Right lung (tissue), 5 donors: ENCODE measurements around the gene NUDT3. TPM values are rescaled to one million over a fixed set of nuclear protein-coding genes. Genes with fewer than 3 reads are reported as not detected.
A peak's percentile ranks its signal among the peaks of the same experiment; 100 is the strongest.
"Not testable (repeated sequence)": the region's sequence is repeated elsewhere in the genome, so short reads cannot be mapped to it uniquely, and the experiment has no call there.

Experiments used
- DNase-seq, 2 donors: peaks; one replicate each; pipeline ENCODE4 v3.0.0-alpha.2; 2013
- polyA plus RNA-seq, 5 donors: library from polyadenylated mRNA; unstranded; fragments of 120-200 nt; gene quantifications; one replicate each; pipeline versions ENCODE4 v1.2.1 to v1.2.3, GENCODE V29; 2013; ENCODE audit warnings: inconsistent platforms in 1 of 5, low replicate concordance in 1 of 5; ENCODE audit not compliant: insufficient read length in 5 of 5, insufficient read depth in 1 of 5

Gene NUDT3
- polyA plus RNA-seq, 5 donors: 10.6 to 16.3 (median 15.0) TPM

DNA sequence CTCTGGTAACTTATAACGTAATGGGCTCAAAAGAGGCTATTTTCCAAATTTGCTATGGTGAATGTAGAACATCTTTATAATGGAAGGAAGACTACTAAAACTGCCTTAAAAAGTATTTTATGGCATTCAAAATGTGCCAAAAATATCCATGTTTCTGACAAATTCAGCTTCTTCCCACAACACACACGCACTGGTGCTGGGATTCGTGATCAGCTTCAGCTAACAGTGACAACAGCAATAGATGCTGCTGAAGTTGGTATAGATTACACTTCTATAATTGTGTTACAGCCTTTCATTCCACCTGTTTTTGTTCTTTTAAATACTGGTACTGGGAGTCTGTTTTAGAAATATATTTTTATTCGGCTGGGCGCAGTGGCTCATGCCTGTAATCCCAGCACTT lies 19.0 kb downstream of the NUDT3 start:
- no peak for DNase-seq

DNA sequence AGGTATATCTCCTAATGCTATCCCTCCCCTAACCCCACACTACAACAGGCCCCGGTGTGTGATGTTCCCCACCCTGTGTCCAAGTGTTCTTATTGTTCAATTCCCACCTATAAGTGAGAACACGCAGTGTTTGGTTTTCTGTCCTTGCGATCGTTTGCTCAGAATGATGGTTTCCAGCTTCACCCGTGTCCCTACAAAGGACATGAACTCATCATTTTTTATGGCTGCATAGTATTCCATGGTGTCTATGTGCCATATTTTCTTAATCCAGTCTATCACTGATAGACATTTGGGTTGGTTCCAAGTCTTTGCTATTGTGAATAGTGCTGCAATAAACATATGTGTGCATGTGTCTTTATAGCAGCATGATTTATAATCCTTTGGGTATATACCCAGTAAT lies 20.6 kb downstream of the NUDT3 start:
- not testable (repeated sequence) for DNase-seq

DNA sequence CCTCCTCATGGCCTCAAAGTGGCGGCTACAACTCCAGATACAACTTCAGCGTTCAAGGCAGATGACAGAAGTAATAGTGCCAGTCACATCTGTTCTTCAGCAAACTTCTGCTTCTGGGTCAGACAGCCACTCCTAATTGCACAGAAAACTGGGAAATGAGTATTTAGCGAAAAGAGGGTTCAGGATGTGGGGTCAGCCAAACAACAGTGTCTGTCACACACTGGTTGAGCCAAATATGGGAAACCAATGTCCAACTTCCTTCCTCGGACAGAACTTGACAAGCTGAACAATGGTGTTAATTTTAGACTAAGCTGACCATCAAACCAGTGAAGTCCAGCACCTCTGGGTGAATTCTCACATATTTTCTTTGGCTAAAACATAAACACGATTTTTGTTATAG lies 22.1 kb downstream of the NUDT3 start:
- no peak for DNase-seq

DNA sequence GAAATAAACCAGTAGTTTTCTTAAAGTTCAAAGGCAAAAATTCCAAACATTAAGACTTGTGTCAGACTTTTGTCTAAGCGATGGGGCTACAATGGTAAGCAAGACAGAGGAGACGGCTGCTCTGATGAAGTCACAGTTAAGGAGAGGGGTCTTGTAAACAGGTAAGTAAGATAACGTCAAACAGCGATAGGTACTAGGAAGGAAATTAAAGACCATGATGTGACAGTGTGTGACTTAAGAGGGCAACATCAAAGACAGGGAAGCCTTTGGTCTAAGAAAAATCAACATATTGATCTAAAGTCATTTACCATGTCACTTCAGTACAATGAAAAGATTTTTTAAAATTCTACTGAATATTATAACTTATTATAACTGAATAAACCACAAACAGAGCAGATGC lies 23.1 kb downstream of the NUDT3 start:
- no peak for DNase-seq

DNA sequence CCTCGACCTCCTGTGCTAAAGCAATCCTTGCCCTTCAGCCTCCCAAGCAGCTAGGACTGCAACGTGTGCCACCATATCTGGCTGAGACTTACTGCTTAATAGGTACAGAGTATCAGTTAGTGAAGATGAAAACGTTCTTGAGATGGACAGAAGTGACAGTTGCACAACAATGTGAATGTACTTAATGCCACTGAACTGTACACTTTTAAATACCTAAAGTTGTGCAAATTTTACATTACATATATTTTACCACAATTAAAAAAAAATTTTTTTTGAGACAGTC lies 25.9 kb downstream of the NUDT3 start:
- no peak for DNase-seq

DNA sequence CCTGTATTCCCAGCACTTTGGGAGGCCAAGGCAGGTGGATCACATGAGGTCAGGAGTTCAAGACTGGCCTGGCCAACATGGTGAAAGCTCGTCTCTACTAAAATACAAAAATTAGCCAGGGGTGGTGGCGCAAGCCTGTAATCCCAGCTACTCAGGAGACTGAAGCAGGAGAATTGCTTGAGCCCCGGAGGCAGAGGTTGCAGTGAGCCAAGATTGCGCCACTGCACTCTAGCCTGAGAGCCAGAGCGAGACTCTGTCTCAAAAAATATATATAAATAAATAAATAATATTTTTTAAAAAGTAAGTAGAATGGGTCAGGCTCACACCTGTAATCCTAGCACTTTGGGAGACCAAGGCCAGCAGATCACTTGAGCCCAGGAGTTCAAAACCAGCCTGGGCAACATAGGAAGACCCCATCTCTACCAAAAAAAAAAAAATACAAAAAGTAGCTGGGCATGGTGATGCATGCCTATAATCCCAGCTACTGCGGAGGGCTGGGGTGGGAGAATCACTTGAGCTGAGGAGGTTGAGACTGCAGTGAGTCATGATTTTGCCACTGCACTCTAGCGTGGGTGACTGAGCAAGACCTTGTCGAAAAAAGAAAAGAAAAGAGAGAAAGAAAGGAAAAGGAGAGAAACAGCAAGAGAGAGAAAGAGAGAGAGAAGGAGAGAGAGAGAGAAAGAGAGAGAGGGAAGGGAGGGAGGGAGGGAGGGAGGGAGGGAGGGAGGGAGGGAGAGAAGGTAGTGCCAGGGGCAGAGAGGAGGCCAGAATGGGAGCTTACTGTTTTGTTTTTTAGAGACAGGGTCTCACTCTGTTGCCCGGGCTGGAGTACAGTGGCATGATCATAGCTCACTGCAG lies 26.5 kb downstream of the NUDT3 start:
- not testable (repeated sequence) for DNase-seq

DNA sequence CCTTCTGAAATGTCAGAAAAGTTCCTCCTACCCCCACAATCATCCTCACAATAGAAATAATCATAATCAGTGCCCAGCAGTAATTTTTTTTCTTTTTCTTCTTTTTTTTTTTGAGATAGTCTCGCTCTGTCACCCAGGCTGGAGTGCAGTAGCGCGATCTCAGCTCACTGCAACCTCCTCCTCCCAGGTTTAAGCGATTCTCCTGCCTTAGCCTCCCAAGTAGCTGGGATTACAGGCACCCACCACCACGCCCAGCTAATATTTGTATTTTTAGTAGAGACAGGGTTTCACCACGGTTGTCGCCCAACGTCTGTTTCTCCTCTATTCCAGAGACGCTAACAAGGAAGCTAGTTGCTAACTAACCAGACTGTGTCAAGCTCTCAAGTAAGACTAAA lies 28.8 kb downstream of the NUDT3 start:
- DNase-seq: not testable (repeated sequence)

DNA sequence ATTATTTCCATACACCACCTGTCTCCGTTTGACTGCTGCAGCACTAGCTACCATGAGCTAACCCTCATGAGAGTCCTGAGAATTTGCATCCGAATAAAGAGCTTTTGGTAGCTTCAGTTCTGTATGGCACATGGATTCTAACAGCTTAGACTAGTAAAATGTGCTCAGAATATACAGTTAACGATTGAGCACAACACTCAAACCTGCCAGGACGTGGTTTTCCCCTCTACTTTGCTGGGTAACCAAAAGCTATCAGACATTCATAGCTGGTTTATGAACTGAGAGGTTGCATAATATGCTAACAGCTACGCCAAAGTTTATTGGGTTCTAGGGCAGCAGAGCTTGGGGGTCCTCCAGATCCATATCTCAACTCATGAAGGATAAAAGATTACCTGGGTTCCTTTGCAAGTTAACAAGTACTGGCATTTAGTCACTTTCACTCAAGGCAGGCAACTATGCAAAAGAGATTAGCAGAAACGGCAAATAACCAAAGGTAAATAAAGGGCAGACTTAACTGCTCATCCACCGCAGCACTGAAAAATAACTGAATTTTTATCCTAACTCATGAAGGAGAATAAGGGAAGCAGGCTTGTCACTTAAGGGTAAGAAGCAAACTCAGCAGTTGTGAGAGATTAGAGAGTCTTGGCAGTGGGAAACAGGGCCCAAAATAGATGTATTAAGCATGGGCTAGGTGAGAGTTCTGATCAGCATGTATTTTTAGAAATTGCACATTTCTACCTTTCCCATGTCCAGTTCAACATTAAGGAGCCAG lies 29.4 kb downstream of the NUDT3 start:
- no peak for DNase-seq

DNA sequence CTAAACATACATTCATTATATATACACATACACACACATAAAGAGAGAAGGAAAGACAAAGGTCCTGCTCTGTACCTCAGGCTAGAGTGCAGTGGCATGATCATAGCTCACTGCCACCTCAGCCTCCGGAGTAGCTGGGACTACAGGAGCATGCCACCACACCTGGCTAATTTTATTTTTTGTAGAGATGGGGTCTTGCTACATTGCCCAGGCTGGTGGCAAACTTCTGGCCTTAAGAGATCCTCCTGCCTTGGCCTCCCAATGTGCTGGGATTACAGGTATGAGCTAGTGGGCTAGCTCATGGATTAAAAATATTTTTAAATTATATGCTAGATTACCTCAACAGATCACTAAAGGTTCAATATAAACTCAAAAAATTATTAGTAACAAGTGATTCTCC lies 30.3 kb downstream of the NUDT3 start:
- DNase-seq: no peak

DNA sequence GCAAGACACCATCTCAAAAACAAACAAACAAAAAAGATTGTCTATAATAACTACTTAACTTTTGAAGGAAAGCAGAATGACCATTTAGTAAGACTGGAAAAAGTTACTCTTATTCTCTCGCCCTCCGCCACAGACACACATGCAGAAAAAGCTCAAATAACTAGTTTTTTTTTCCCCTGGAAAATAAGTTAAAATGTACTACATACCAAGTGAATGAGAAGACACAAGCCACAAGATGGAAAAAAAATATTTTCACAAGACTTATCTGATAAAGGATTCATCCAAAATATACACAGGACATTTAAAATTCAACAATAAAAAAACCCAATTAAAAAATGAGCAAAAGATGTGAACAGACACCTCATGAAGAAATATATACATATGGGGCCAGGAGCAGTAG lies 31.9 kb downstream of the NUDT3 start:
- no peak for DNase-seq

DNA sequence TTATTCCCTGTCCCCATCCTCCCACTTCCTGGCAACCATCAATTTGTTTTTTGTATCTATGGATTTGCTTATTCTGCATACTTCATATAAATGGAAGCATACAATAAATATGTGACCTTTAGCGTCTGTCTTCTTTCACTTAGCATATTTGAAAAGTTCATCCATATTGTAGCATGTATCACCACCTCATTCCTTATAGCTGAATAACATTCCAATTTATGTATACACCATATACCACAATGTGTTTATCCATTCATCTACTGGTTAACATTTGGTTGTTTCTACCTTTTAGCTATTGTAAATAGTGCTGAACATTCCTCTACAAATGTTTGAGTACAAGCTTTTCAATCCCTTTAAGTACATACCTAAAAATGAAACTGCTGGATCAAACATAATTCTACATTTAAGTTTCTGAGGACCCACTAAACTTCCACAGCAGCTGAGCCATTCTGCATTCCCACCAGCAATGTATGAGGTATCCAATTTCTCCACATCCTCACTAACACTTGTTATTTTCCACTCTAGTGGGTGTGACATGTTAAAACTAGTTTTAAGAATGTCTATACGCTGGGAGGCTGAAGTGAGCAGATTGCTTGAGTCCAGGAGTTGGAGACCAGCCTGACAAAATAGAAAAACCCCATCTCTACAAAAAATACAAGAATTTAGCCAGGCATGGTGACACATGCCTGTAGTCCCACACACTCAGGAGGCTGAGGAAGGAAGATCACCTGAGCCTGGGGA lies 32.9 kb downstream of the NUDT3 start:
- no peak for DNase-seq

DNA sequence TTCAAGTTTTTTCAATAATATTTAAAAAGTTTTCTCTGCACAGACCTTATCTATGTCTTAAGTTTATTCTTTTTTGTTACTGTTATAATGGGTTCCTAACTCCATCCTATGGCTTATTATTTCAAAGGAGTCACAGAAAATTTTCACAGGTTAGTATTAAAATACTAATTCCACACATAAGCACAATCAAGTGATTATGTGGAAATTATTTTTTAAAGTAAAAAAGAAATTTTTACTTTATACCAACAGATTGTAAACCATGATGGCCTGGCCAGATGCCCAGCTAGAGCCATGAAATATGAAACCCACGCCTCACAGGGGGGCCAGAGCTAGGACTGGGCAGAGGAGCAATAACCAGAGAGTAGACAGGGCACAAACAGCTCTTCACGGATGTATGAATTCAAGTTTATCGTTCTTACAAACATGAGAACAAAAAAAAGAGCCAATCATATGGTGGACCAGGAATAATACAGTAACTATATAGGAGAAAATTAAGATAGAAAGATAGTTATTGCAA lies 34.0 kb downstream of the NUDT3 start:
- DNase-seq: peak in 1 of 2 donors; percentile 17

DNA sequence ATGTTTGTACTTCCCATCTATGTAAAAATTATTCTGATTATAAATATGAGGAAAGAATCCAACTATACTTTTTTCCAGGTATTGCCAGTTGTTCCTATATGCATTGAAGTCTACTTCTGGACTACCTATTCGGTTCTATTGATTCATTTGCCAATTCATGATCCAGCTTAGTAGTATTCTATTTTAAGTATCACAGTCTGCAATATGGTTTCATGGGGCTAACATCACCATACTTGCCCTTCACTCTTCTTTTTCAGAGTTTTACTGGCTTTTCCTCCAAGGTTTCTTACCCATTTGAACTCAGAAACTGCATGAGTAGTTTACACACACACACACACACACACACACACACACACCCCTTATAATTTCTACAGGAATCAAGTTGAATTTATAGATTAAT lies 34.5 kb downstream of the NUDT3 start:
- no peak for DNase-seq

DNA sequence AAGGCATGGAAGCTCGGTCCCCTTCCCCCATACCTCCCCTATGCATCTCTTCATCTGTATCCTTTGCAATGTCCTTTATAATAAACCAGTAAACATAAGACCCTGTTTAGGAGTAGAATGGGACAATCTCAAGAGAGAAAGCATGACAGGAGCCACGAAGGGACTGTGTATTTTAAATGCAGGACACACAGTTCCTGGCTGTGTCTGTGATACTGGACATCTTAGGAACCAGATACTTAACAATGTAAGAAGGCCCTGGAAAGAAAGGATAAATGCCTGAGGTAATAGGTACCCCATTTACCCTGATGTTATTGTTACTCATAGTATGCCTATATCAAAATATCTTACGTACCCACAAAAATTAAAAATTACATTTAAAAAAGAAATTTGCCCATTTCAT lies 36.6 kb downstream of the NUDT3 start:
- no peak for DNase-seq

DNA sequence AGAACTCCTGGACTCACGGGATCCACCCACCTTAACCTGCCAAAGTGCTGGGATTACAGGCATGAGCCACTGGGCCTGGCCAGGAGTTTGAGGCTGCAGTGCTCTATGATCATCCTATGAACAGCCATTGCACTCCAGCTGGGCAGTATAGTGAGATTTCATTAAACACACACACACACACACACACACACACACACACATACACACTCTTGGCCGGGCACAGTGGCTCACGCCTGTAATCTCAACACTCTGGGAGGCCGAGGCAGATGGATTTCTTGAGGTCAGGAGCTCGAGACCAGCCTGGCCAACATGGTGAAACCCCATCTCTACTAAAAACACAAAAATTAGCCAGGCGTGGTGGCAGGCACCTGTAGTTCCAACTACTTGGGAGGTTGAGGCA lies 38.2 kb downstream of the NUDT3 start:
- not testable (repeated sequence) for DNase-seq

DNA sequence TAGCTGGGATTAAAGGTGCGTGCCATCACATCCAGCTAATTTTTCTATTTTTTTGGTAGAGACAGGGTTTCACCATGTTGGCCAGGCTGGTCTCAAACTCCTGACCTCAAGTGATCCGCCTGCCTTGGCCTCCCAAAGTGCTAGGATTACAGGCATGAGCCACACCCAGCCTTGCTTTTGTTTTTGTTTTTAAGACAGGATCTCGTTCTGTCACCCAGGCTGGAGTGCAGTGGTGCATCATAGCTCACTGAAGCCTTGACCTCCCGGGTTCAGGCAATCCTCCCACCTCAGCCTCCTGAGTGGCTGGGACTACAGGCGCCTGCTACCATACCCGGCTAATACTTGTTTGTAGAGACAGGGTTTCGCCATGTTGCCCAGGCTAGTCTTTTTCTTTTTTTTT lies 38.9 kb downstream of the NUDT3 start:
- DNase-seq: not testable (repeated sequence)

DNA sequence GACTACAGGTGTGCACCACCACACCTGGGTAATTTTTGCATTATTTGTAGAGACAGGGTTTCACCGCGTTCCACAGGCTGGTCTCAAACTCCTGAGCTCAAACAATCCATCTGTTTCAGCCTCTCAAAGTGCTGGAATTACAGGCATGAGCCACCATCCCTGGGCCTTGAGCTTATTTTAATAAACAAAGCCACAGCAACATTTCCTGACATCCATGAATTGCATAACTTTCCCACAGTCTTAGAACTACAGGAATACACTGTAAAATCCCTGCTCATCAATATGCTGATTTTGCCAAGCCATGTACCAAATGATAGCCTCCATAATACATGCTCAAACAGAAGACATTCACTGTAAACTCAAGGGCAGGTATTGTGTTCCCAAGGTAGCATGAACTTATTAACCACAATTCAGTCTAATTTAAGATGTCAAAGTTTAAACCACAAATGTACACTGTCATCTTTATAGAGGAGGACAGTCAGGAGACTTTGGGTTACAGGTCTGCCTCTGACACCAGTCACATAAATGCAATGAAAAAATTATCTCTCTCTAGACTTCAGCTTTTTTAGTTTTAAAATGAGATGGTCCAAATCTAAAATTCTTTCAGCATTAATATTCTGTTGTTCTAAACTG lies 40.0 kb downstream of the NUDT3 start:
- no peak for DNase-seq

DNA sequence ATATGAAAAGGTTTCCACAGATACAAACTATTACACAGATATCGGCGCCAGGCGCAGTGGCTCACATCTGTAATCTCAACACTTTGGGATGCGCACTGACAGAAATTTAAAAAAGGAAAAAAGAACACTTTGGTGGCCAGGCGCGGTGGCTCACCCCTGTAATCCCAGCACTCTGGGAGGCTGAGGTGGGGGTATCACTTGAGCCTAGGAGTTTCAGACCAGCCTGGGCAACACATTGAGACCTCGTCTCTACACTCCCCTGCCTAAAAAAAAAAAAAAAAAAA lies 41.6 kb downstream of the NUDT3 start:
- no peak for DNase-seq

DNA sequence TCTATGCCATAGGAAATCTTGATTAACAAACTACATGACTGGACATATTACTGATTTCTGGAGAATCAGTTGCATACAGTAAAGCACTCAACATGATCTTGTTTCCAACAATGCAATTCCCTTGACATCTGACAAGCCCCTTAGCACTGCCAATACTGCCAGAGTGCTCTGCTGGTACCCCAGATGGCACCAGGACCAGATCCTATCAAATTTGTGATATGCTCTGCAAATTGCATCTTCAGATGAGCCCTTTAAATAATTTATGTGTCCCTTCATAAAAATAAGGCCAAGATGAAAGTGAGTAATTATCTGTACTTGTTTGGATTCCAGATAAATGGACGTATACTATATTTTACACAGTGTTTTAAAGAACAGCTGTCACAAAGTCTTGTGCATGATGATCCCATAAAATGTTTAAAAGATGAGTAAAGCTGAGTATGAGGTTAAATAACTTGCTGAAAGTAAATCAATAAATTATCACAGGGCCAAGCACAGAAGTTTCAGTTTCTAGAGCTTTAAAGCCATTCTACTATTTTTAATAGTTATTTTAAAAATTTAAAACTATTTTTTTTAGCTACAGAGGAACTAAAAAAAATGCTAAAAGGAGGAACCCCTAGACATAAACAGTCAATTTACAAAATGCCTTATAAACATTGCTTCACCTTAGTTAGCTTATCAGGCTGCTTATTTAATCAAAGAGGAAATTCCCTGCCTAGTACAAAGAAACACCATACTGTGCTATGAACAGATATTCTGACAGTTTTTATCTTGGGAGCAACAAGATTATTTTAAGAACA lies 42.1 kb downstream of the NUDT3 start:
- DNase-seq: no peak

DNA sequence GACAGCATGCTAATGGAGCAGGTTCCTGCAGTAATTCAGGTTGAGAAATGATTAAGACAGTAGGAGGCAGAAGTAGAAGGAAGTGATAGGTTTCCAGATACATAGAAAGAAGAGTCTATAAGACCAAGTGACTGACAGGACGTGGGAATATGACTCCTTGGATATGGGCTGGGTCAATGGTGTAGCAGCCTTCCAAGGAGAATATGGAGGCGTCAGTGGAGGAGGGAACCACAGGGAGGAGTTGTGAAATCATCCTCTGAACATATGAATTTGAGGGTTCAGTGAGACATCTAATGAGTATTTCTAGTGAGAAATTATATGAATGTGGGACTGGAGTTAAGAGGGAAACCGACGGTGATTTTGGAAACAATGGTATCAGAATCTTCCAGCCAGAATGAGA lies 43.3 kb downstream of the NUDT3 start:
- DNase-seq: no peak

DNA sequence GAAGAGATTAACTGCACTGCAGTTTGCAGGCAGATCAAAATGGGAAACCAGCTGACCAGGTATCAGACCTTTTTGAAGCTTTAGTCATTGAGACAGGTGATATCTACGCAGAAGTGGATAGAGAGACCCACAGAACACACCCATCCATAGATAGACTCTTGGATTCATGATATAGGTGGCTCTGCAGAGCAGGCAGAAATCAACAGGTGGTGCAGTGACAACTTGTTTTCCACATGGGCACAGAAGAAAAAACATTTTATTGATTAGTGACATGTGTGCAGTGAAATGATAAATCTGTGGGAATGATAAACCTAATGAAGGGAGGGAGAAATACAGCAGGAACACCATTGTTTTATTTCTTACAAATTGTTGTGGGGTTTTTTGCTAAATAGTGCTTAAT lies 45.2 kb downstream of the NUDT3 start:
- no peak for DNase-seq
